Measurements from ENCODE around the gene MRGPRF. TPM values are rescaled to one million over a fixed set of nuclear protein-coding genes. Genes with fewer than 3 reads are reported as not detected.

The MRGPRF gene
- polyA plus RNA-seq, 1 of the 3 experiments (the other 2 are of a cell fraction), result 0.18 TPM

DNA sequence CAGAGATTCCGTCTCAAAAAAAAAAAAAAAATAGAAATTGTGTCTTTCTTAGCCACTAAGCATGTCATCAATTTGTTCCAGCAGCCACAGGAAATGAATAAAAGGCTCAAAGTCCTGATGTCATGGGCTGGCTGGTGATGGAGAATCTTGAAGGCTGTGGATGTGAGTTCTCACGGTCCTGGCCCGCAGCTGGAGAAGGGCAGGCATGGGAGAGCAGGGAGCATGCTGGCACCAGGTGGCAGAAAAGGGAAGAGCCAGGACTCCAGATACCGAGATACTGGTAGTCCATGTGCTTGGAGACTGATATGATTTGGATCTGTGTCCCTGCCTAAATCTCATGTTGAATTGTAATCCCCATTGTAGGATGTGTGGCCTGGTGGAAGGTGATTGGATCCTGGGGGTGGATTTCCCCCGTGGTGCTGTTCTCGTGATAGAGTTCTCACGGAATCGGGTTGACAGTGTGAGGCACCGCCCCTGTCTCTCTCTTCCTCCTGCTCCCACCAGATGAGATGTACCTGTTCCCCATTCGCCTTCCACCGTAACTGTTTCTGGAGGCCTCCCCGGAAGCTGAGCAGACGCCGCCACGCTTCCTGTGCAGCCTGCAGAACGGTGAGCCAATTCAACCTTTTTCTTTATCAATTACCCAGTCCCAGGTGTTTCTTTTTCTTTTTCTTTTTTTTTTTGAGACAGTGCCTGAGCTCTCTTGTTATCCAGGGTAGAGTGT is 50.4 kb downstream of the MRGPRF start (continued):
- TF ChIP-seq EZH2phosphoT487 (IDR thresholded peaks at IDR 0.05; ENCODE audit: borderline replicate concordance, low read depth), result no peak
- no peak for TF ChIP-seq NFIC (IDR thresholded peaks at IDR 0.05; ENCODE audit: borderline replicate concordance)
- TF ChIP-seq, protein P1, sequence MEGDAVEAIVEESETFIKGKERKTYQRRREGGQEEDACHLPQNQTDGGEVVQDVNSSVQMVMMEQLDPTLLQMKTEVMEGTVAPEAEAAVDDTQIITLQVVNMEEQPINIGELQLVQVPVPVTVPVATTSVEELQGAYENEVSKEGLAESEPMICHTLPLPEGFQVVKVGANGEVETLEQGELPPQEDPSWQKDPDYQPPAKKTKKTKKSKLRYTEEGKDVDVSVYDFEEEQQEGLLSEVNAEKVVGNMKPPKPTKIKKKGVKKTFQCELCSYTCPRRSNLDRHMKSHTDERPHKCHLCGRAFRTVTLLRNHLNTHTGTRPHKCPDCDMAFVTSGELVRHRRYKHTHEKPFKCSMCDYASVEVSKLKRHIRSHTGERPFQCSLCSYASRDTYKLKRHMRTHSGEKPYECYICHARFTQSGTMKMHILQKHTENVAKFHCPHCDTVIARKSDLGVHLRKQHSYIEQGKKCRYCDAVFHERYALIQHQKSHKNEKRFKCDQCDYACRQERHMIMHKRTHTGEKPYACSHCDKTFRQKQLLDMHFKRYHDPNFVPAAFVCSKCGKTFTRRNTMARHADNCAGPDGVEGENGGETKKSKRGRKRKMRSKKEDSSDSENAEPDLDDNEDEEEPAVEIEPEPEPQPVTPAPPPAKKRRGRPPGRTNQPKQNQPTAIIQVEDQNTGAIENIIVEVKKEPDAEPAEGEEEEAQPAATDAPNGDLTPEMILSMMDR (IDR thresholded peaks at IDR 0.05), result peak; percentile 12; the same call in 1 of the 2 replicates
- no peak for TF ChIP-seq MAX (IDR thresholded peaks at IDR 0.05; ENCODE audit: low read depth)

DNA sequence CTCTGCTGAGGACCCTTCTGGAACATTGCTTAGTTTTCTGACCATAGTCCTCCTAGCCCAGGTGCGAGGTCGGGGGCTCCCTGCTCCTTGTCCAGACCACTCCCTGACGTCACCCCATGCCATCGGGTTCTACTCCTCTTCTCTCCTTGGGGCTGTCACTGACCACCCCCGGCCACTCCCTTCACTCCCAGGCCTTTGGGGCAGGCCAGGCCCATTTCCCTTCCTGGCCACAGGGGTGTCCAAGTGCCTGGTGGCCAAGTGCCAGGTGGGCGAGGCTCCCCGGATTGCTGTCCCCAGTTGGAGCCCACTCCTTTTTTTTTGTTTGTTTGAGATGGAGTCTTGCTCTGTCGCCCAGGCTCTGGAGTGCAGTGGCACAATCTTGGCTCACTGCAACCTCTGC is 51.8 kb downstream of the MRGPRF start:
- no peaks in the 10 kb centered on the region for H3K36me3 ChIP-seq (replicated peaks in 1 of 2; ENCODE audit: control insufficient read depth in 1 of 2, insufficient read depth in 2 of 2, low read length in 1 of 2)
- no peak overlapping the region for H2AFZ ChIP-seq (ENCODE audit: low read depth)
- no peaks in the 10 kb centered on the region for H3K27me3 ChIP-seq (ENCODE audit: insufficient read depth)
- H3K4me2 ChIP-seq, result no peak overlapping the region
- no peak overlapping the region for H3K9ac ChIP-seq
- POLR2A ChIA-PET, result no interaction called here
- peaks cover 0 to 9% of the 10 kb centered on the region in 2 experiments; a peak in 1 of 4 replicates for H3K4me1 ChIP-seq (ENCODE audit: control insufficient read depth in 1 of 2, insufficient read depth in 2 of 2, low read depth in 1 of 2, low read length in 1 of 2)
- 68% methylated on average over 8 of the region's 8 CpGs for WGBS (ENCODE audit: low lambda C conversion rate)
- no peak overlapping the region for H3K4me3 ChIP-seq (ENCODE audit: low read depth in 2 of 2, low read length in 1 of 2)
- H3K9me3 ChIP-seq, result no peaks in the 10 kb centered on the region
- H3F3A ChIP-seq (replicated peaks; ENCODE audit: insufficient read depth), result no peaks in the 10 kb centered on the region
- no peaks in the 10 kb centered on the region for H4K20me1 ChIP-seq (ENCODE audit: insufficient read depth)
- no peaks in the 10 kb centered on the region for H3K79me2 ChIP-seq (ENCODE audit: insufficient read depth)
- H3K27ac ChIP-seq (ENCODE audit: low read depth in 2 of 2, low read length in 1 of 2), result no peak overlapping the region
- TF ChIP-seq FOXM1 (IDR thresholded peaks at IDR 0.05; ENCODE audit: low read depth) (no peak), NFIC (IDR thresholded peaks at IDR 0.05; ENCODE audit: borderline replicate concordance) (no peak), JUND (IDR thresholded peaks at IDR 0.05) (no peak), FOXJ3 (CRISPR knock-in tag; IDR thresholded peaks at IDR 0.05) (no peak), NRF1 (IDR thresholded peaks at IDR 0.05; ENCODE audit: low read depth, low read length) (no peak), MEF2A (IDR thresholded peaks at IDR 0.05; ENCODE audit: borderline replicate concordance, low read depth) (no peak), SIN3A (IDR thresholded peaks at IDR 0.05; ENCODE audit: borderline replicate concordance, low read depth, low read length) (no peak), POLR2AphosphoS5 (IDR thresholded peaks at IDR 0.05; ENCODE audit: low read depth, low read length) (no peak), RCOR1 (IDR thresholded peaks at IDR 0.05; ENCODE audit: low read length) (no peak), ZBTB33 (IDR thresholded peaks at IDR 0.05; ENCODE audit: borderline replicate concordance, low read depth) (no peak), USF2 (IDR thresholded peaks at IDR 0.05; ENCODE audit: borderline replicate concordance, low read depth, low read length) (no peak), YY1 (IDR thresholded peaks at IDR 0.05; ENCODE audit: low read depth) (no peak)
- TF ChIP-seq, protein P2, sequence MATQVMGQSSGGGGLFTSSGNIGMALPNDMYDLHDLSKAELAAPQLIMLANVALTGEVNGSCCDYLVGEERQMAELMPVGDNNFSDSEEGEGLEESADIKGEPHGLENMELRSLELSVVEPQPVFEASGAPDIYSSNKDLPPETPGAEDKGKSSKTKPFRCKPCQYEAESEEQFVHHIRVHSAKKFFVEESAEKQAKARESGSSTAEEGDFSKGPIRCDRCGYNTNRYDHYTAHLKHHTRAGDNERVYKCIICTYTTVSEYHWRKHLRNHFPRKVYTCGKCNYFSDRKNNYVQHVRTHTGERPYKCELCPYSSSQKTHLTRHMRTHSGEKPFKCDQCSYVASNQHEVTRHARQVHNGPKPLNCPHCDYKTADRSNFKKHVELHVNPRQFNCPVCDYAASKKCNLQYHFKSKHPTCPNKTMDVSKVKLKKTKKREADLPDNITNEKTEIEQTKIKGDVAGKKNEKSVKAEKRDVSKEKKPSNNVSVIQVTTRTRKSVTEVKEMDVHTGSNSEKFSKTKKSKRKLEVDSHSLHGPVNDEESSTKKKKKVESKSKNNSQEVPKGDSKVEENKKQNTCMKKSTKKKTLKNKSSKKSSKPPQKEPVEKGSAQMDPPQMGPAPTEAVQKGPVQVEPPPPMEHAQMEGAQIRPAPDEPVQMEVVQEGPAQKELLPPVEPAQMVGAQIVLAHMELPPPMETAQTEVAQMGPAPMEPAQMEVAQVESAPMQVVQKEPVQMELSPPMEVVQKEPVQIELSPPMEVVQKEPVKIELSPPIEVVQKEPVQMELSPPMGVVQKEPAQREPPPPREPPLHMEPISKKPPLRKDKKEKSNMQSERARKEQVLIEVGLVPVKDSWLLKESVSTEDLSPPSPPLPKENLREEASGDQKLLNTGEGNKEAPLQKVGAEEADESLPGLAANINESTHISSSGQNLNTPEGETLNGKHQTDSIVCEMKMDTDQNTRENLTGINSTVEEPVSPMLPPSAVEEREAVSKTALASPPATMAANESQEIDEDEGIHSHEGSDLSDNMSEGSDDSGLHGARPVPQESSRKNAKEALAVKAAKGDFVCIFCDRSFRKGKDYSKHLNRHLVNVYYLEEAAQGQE (IDR thresholded peaks at IDR 0.05; ENCODE audit: low read depth, low read length), result no peak
- TF ChIP-seq, protein P3, sequence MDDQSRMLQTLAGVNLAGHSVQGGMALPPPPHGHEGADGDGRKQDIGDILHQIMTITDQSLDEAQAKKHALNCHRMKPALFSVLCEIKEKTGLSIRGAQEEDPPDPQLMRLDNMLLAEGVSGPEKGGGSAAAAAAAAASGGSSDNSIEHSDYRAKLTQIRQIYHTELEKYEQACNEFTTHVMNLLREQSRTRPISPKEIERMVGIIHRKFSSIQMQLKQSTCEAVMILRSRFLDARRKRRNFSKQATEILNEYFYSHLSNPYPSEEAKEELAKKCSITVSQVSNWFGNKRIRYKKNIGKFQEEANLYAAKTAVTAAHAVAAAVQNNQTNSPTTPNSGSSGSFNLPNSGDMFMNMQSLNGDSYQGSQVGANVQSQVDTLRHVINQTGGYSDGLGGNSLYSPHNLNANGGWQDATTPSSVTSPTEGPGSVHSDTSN (IDR thresholded peaks at IDR 0.05), result no peak
- peak; percentile 43 for DNase-seq
- H3K9me2 ChIP-seq, result no peaks in the 10 kb centered on the region
- CTCF ChIA-PET, result no interaction called here

Data from SK-N-SH (cell line).